Thyroid gland (tissue), 4 donors: Measurements from ENCODE around the gene MED16.

Experiments
- POLR2A ChIP-seq, 2 donors: fragments of 450-650 bp; IDR thresholded peaks; one replicate each; pipeline ENCODE4 v1.6.1; 2017; ENCODE audit warnings: antibody characterized with exemption in 2 of 2, mild to moderate bottlenecking in 2 of 2, moderate library complexity in 1 of 2
- TF ChIP-seq, protein P1 (sequence below), 6 experiments: fragments of 200-600 bp in 3 of 6; fragments of 450-650 bp in 3 of 6; sonication (generic) in 3 of 6; IDR thresholded peaks; one replicate each; pipeline ENCODE4 v1.5.1; 2016 to 2019; ENCODE audit warnings: antibody characterized with exemption in 6 of 6, mild to moderate bottlenecking in 2 of 6, inconsistent platforms in 1 of 6, moderate library complexity in 1 of 6

DNA sequence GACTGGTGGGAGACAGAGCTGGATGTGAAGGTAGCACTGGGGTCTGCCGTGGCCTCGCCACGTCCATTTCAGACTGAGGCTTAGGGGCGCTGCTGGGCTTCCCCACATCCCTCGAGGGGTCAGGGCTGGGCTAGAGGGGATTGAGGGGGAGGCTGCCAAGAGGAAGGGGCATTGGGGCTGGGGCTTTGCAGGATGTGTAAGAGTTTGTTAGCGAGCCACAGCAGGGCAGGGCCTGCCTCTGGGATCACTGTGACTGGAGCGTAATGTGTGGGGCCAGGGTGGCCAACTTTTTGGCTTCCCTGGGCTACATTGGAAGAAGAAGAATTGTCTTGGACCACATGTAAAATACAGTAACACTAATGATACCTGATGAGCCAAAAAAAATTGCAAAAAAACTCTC is 46.9 kb upstream of the MED16 start:
- TF ChIP-seq, protein P1, sequence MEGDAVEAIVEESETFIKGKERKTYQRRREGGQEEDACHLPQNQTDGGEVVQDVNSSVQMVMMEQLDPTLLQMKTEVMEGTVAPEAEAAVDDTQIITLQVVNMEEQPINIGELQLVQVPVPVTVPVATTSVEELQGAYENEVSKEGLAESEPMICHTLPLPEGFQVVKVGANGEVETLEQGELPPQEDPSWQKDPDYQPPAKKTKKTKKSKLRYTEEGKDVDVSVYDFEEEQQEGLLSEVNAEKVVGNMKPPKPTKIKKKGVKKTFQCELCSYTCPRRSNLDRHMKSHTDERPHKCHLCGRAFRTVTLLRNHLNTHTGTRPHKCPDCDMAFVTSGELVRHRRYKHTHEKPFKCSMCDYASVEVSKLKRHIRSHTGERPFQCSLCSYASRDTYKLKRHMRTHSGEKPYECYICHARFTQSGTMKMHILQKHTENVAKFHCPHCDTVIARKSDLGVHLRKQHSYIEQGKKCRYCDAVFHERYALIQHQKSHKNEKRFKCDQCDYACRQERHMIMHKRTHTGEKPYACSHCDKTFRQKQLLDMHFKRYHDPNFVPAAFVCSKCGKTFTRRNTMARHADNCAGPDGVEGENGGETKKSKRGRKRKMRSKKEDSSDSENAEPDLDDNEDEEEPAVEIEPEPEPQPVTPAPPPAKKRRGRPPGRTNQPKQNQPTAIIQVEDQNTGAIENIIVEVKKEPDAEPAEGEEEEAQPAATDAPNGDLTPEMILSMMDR (IDR thresholded peaks at IDR 0.05), result no peak
- no peak for TF ChIP-seq POLR2A (IDR thresholded peaks at IDR 0.05)
